IMR-90 (cell line): ENCODE results near the gene PSMC3. TPM values are rescaled to one million over a fixed set of nuclear protein-coding genes. Genes with fewer than 3 reads are reported as not detected.

ENCODE experiments used
- ATAC-seq: fragments of 200-7000 bp; cut with Tn5 transposase; 2 replicates; pipeline ENCODE4 v1.9.1; 2020; ENCODE audit warnings: low read depth, mild to moderate bottlenecking, moderate library complexity
- BruUV-seq: library from RNA; stranded (reverse); fragments of 400-500 nt; replicated peaks from 2 replicates; lab custom pipeline; 2021; lab: Mats Ljungman, UMichigan
- CTCF ChIA-PET: fragments of 300-600 bp; formaldehyde crosslinking; extraction: SDS; loops from one replicate; lab custom pipeline; 2021; ENCODE audit warnings: antibody characterized with exemption; lab: Yijun Ruan, JAX
- POLR2A ChIA-PET: fragments of 300-600 bp; sonication (Branson Sonifier 250); formaldehyde crosslinking; loops from one replicate; lab custom pipeline; 2022; ENCODE audit warnings: antibody characterized with exemption; ENCODE audit not compliant: unreplicated experiment; lab: Charles Lee
- DNase-seq: peaks from one replicate; pipeline ENCODE4 v3.0.0; 2013
- H2AFZ ChIP-seq: replicated peaks from 2 replicates; pipeline ENCODE3; 2013; ENCODE audit warnings: low read length, mild to moderate bottlenecking; ENCODE audit not compliant: poor library complexity
- H2AK5ac ChIP-seq: 2 replicates; pipeline ENCODE4 v1.6.1; 2013; ENCODE audit warnings: low read depth, low read length, inconsistent platforms
- H2AK9ac ChIP-seq: replicated peaks from 2 replicates; pipeline ENCODE3; 2013; ENCODE audit warnings: mild to moderate bottlenecking, low read depth, low read length, moderate library complexity; ENCODE audit not compliant: poor library complexity
- H2BK120ac ChIP-seq: 2 replicates; pipeline ENCODE4 v1.6.1; 2013; ENCODE audit warnings: low read depth, low read length, inconsistent platforms
- H2BK15ac ChIP-seq: 3 replicates; pipeline ENCODE4 v1.6.1; 2013; ENCODE audit warnings: low read depth, low read length, inconsistent platforms
- H2BK20ac ChIP-seq: 2 replicates; pipeline ENCODE4 v1.6.1; 2013; ENCODE audit warnings: low read depth, mild to moderate bottlenecking, inconsistent platforms, low read length, moderate library complexity
- H2BK5ac ChIP-seq: 2 replicates; pipeline ENCODE4 v1.6.1; 2013; ENCODE audit warnings: mild to moderate bottlenecking, low read depth, low read length, inconsistent platforms; ENCODE audit not compliant: poor library complexity, severe bottlenecking
- H3K14ac ChIP-seq: replicated peaks from 2 replicates; pipeline ENCODE4 v1.6.1; 2013; ENCODE audit warnings: low read depth, low read length, inconsistent platforms
- H3K18ac ChIP-seq: 2 replicates; pipeline ENCODE4 v1.6.1; 2013; ENCODE audit warnings: low read depth, low read length, control low read depth
- H3K23ac ChIP-seq: 2 replicates; pipeline ENCODE4 v1.6.1; 2013; ENCODE audit warnings: low read depth, low read length, inconsistent platforms
- H3K27ac ChIP-seq: 2 replicates; pipeline ENCODE4 v1.5.1; 2013; ENCODE audit warnings: mild to moderate bottlenecking, control low read depth, low read length; ENCODE audit not compliant: insufficient read depth
- H3K27me3 ChIP-seq: 2 replicates; pipeline ENCODE4 v1.6.1; 2013; ENCODE audit warnings: low read length; ENCODE audit not compliant: control insufficient read depth, insufficient read depth
- H3K36me3 ChIP-seq: 2 replicates; pipeline ENCODE4 v1.6.1; 2013; ENCODE audit warnings: low read length, mixed read lengths; ENCODE audit not compliant: control insufficient read depth, insufficient read depth
- H3K4ac ChIP-seq: 2 replicates; pipeline ENCODE4 v1.6.1; 2013; ENCODE audit warnings: low read depth, low read length, inconsistent platforms
- H3K4me1 ChIP-seq: 2 replicates; pipeline ENCODE4 v1.6.1; 2013; ENCODE audit warnings: low read length, mixed read lengths; ENCODE audit not compliant: control insufficient read depth, insufficient read depth
- H3K4me2 ChIP-seq: 2 replicates; pipeline ENCODE4 v1.6.1; 2013; ENCODE audit warnings: low read depth, mild to moderate bottlenecking, control low read depth, low read length, moderate library complexity
- H3K4me3 ChIP-seq: 2 replicates; pipeline ENCODE4 v1.5.1; 2013; ENCODE audit warnings: low read depth, mild to moderate bottlenecking, control low read depth, low read length, moderate library complexity; ENCODE audit not compliant: insufficient read depth
- H3K56ac ChIP-seq: 2 replicates; pipeline ENCODE4 v1.6.1; 2013; ENCODE audit warnings: low read length, inconsistent platforms; ENCODE audit not compliant: insufficient read depth; ENCODE audit errors: extremely low read depth
- H3K79me1 ChIP-seq, 2 experiments: 2 replicates each; pipeline ENCODE4 v1.6.1; 2013; ENCODE audit warnings: low read length in 2 of 2, inconsistent platforms in 1 of 2, low read depth in 1 of 2
- H3K9ac ChIP-seq: 2 replicates; pipeline ENCODE4 v1.6.1; 2013; ENCODE audit warnings: low read depth, low read length, control low read depth
- H3K9me1 ChIP-seq: 2 replicates; pipeline ENCODE4 v1.6.1; 2013; ENCODE audit warnings: low read length, inconsistent platforms; ENCODE audit not compliant: insufficient read depth
- H3K9me3 ChIP-seq: 2 replicates; pipeline ENCODE4 v1.6.1; 2013; ENCODE audit warnings: low read length; ENCODE audit not compliant: control insufficient read depth, insufficient read depth
- H4K20me1 ChIP-seq: 2 replicates; pipeline ENCODE4 v1.6.1; 2013; ENCODE audit warnings: low read length, inconsistent platforms; ENCODE audit not compliant: insufficient read depth
- H4K5ac ChIP-seq: 2 replicates; pipeline ENCODE4 v1.6.1; 2013; ENCODE audit warnings: mild to moderate bottlenecking, low read depth, low read length, control low read depth
- H4K8ac ChIP-seq, 2 experiments: 2 replicates each; pipeline ENCODE4 v1.6.1; 2013; ENCODE audit warnings: low read depth in 2 of 2, low read length in 2 of 2, control low read depth in 1 of 2, inconsistent platforms in 1 of 2
- H4K91ac ChIP-seq: 2 replicates; pipeline ENCODE4 v1.6.1; 2013; ENCODE audit warnings: low read depth, low read length, inconsistent platforms; ENCODE audit not compliant: insufficient read depth
- CEBPB ChIP-seq: IDR thresholded peaks from 2 replicates; pipeline ENCODE4 v1.6.1; 2012; ENCODE audit warnings: low read depth, low read length, improper control_type of control experiment
- RCOR1 ChIP-seq: IDR thresholded peaks from 2 replicates; pipeline ENCODE4 v1.6.1; 2012; ENCODE audit warnings: mild to moderate bottlenecking, low read length, improper control_type of control experiment; ENCODE audit not compliant: insufficient replicate concordance
- WGBS, 2 experiments: methylation state at CpG; one replicate each; pipeline versions ENCODE4 v1.1.5 to v1.1.7; 2013; ENCODE audit warnings: missing lambda C conversion rate in 2 of 2; ENCODE audit not compliant: insufficient read length in 1 of 2; ENCODE audit errors: extremely low coverage in 2 of 2; 5-methylcytosine and 5-hydroxymethylcytosine counted together
- dilution Hi-C: fragments of 300-500 bp; cut with HindIII; formaldehyde crosslinking; loops from one replicate; pipeline ENCODE4 v1.14.3; 2018; ENCODE audit warnings: low sequenced_read_pairs; ENCODE audit not compliant: unreplicated experiment
- in situ Hi-C: fragments of 300-500 bp; cut with MboI; formaldehyde crosslinking; loops from 3 replicates; pipeline ENCODE4 v1.14.3; 2019; ENCODE audit warnings: low sequenced_read_pairs, inconsistent platforms, mixed read lengths
- intact Hi-C: fragments of 100-400 bp; cut with micrococcal nuclease; formaldehyde crosslinking; loops from 2 replicates; pipeline ENCODE4 v1.10.0; 2022
- polyA plus RNA-seq, 3 experiments: library from polyadenylated mRNA; depleted of rRNA; stranded (reverse); fragments of >200 nt; gene quantifications; 2 replicates each; pipeline ENCODE4 v1.2.3, GENCODE V29; 2012; ENCODE audit warnings: low replicate concordance in 1 of 3
- total RNA-seq: library from RNA; depleted of rRNA; stranded (reverse); fragments of >200 nt; gene quantifications from 2 replicates; pipeline ENCODE4 v1.2.3, GENCODE V29; 2012

The PSMC3 gene
- total and polyA plus RNA-seq, 2 of the 4 experiments (the other 2 are of a cell fraction): 238 to 253 TPM

- Histone ChIP-seq H3K18ac (no peak overlapping the region), H2BK20ac (no peak overlapping the region), H2BK5ac (no peak overlapping the region), H3K9me1 (peaks cover 15% of the 10 kb centered on the region), H3K36me3 (peaks cover 34% of the 10 kb centered on the region), H4K5ac (no peak overlapping the region), H3K4me1 (peaks cover 12% of the 10 kb centered on the region), H2AK9ac (no peak overlapping the region), H3K23ac (no peak overlapping the region), H3K9me3 (no peaks in the 10 kb centered on the region), H3K4me2 (no peak overlapping the region), H3K14ac (no peak overlapping the region), H3K9ac (no peak overlapping the region), H2AFZ (no peak overlapping the region), H3K79me1 (peaks cover 51 to 80% of the 10 kb centered on the region in 2 experiments), H3K27ac (no peak overlapping the region), H3K4ac (no peak overlapping the region), H2BK120ac (no peak overlapping the region), H3K56ac (no peak overlapping the region), H3K27me3 (no peaks in the 10 kb centered on the region), H2AK5ac (no peak overlapping the region), H4K20me1 (peaks cover 27% of the 10 kb centered on the region), H4K8ac (no peak overlapping the region), H3K4me3 (no peak overlapping the region), H2BK15ac (no peak overlapping the region), H4K91ac (no peak overlapping the region)
- ChIA-PET CTCF (interaction anchor here (0.6 kb wide), 1 partner anchor 72 kb away, joined by 3 read pairs; no protein-coding TSS in a partner anchor), POLR2A (no interaction called here)
- in situ Hi-C loops (no loop called here), intact Hi-C loops (no loop called here), dilution Hi-C loops (no loop called here)
- BruUV-seq: no TSS peak
- no peak for ATAC-seq
- peak; percentile 44 for DNase-seq
- WGBS, 2 experiments: no CpG with 5 or more reads among the region's 5 CpGs
- TF ChIP-seq RCOR1 (no peak), CEBPB (peak; percentile 51; the same call in 1 of the 2 replicates)
Measured at GRCh38 chr11:47466201-47466600, 40.0 kb upstream of the PSMC3 start.
